ENCODE data around the gene NPSR1. TPM values are rescaled to one million over a fixed set of nuclear protein-coding genes. Genes with fewer than 3 reads are reported as not detected.

The NPSR1 gene
- total RNA-seq, 2 donors from 2014 or later = not detected

DNA sequence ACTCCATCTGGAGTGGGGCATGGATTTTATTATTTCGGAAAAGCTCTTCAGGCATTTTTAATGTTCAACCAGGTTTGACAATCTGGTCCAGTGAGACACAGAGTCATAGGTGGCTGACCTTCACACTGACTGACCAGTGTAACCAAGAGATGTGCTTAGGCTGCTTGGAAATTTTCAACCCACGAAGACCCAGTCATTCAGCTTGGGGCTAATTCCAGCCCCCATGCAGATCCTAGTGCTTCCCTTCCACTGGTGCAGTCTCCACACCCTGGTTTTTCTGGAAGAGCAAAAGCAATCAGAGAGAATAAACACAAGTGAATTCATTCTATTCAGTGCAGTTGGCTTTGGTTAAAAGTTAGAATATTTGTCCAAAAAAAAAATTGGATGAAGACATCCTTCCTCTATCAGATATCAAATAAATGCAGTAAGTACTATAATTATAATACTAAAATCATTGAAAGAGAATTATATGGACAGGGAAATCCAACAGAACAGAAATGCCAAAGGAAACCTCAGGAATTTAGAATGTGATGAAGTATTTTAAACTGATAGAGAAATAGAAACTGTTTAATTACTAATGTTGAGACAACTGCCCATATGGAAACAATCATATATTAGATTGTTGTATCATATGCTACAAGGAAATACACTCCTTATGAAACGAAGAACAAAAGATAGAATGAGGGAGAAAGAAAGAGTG, 178.0 kb downstream of the NPSR1 start:
- Histone ChIP-seq H3K27me3 (replicated peaks; ENCODE audit: insufficient read depth) (no peaks in the 10 kb centered on the region), H3K4me1 (replicated peaks) (no peaks in the 10 kb centered on the region), H3K9me3 (no peaks in the 10 kb centered on the region), H3K4me3 (no peak overlapping the region), H3K27ac (no peak overlapping the region), H3K36me3 (no peaks in the 10 kb centered on the region)
- DNase-seq (ENCODE audit: low spot score) = no peak
- 80% methylated on average over 3 of the region's 3 CpGs for WGBS
- intact Hi-C loops (cut with DNase I) = no loop called here
- no peak for TF ChIP-seq POLR2A (IDR thresholded peaks at IDR 0.05)
- no peak for TF ChIP-seq CTCF (IDR thresholded peaks at IDR 0.05)
- no peak for TF ChIP-seq POLR2AphosphoS5 (IDR thresholded peaks at IDR 0.05)

- 49% methylated on average over 2 of the region's 2 CpGs for WGBS
- no peak for TF ChIP-seq CTCF (IDR thresholded peaks at IDR 0.05)
- TF ChIP-seq POLR2A (IDR thresholded peaks at IDR 0.05) = no peak
- no peak for TF ChIP-seq POLR2AphosphoS5 (IDR thresholded peaks at IDR 0.05)
Measured at GRCh38 chr7:34837316-34837715, 179.3 kb downstream of the NPSR1 start.

GRCh38 chr7:34837801-34838201, 179.8 kb downstream of the NPSR1 start:
- Histone ChIP-seq H3K4me3 (no peak overlapping the region), H3K27me3 (replicated peaks; ENCODE audit: insufficient read depth) (no peaks in the 10 kb centered on the region)
- 44% methylated on average over 2 of the region's 2 CpGs for WGBS

More at GRCh38 chr7:34837316-34837715, 179.3 kb downstream of the NPSR1 start:
- intact Hi-C loops (cut with DNase I) = no loop called here
- Histone ChIP-seq H3K36me3 (no peaks in the 10 kb centered on the region), H3K27ac (no peak overlapping the region), H3K27me3 (replicated peaks; ENCODE audit: insufficient read depth) (no peaks in the 10 kb centered on the region), H3K9me3 (no peaks in the 10 kb centered on the region), H3K4me3 (no peak overlapping the region), H3K4me1 (replicated peaks) (no peaks in the 10 kb centered on the region)
- DNase-seq (ENCODE audit: low spot score) = no peak

GRCh38 chr7:34838329-34838728, 180.3 kb downstream of the NPSR1 start:
- 77% methylated on average over 5 of the region's 5 CpGs for WGBS
- intact Hi-C loops (cut with DNase I) = no loop called here
- DNase-seq (ENCODE audit: low spot score) = no peak
- Histone ChIP-seq H3K9me3 (no peaks in the 10 kb centered on the region), H3K36me3 (no peaks in the 10 kb centered on the region), H3K4me3 (no peak overlapping the region), H3K4me1 (replicated peaks) (no peaks in the 10 kb centered on the region), H3K27ac (no peak overlapping the region), H3K27me3 (replicated peaks; ENCODE audit: insufficient read depth) (no peaks in the 10 kb centered on the region)
- TF ChIP-seq POLR2A (IDR thresholded peaks at IDR 0.05) = no peak
- TF ChIP-seq POLR2AphosphoS5 (IDR thresholded peaks at IDR 0.05) = no peak
- TF ChIP-seq CTCF (IDR thresholded peaks at IDR 0.05) = no peak

More at GRCh38 chr7:34837801-34838201, 179.8 kb downstream of the NPSR1 start:
- no peaks in the 10 kb centered on the region for H3K36me3 ChIP-seq
- TF ChIP-seq POLR2AphosphoS5 (IDR thresholded peaks at IDR 0.05) (no peak), CTCF (IDR thresholded peaks at IDR 0.05) (no peak), POLR2A (IDR thresholded peaks at IDR 0.05) (no peak)
- H3K4me1 ChIP-seq (replicated peaks) = no peaks in the 10 kb centered on the region
- intact Hi-C loops (cut with DNase I) = no loop called here
- H3K9me3 ChIP-seq = no peaks in the 10 kb centered on the region
- no peak overlapping the region for H3K27ac ChIP-seq
- DNase-seq (ENCODE audit: low spot score) = no peak

DNA sequence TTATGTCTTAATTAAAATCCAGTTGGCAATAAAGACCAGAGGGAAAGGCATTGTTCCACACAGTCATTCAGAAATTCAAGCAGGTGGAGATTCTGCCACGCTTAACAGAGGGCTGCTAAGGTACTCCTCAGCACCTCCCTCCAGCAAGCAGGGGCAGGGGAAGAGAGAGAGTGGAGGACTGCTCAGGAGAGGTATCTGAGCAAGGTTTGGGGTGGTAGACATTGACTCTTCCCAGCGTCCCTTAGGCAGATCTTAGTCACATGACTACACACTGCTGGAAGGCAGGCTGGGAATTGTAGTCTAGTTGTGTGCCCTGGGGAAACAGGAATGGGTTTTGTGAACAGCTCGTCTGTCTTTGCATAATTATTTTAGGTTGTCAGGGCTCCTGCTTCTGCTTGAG, 181.6 kb downstream of the NPSR1 start:
- Histone ChIP-seq H3K4me1 (replicated peaks) (no peaks in the 10 kb centered on the region), H3K36me3 (no peaks in the 10 kb centered on the region), H3K27ac (no peak overlapping the region), H3K9me3 (no peaks in the 10 kb centered on the region), H3K27me3 (replicated peaks; ENCODE audit: insufficient read depth) (no peaks in the 10 kb centered on the region), H3K4me3 (no peak overlapping the region)
- 47% methylated on average over 3 of the region's 3 CpGs for WGBS
- intact Hi-C loops (cut with DNase I) = no loop called here
- no peak for TF ChIP-seq POLR2A (IDR thresholded peaks at IDR 0.05)
- DNase-seq (ENCODE audit: low spot score) = no peak

Data from prostate gland (tissue), 2 donors.